NCI-H2081 treated with DMSO at 0.1 percent for 48 hours (cell line): ENCODE data around the gene GARIN5A.

ENCODE experiments used
- DNase-seq: peaks from one replicate; lab custom pipeline; 2025; lab: John Stamatoyannopoulos, UW

The GARIN5A gene

DNA sequence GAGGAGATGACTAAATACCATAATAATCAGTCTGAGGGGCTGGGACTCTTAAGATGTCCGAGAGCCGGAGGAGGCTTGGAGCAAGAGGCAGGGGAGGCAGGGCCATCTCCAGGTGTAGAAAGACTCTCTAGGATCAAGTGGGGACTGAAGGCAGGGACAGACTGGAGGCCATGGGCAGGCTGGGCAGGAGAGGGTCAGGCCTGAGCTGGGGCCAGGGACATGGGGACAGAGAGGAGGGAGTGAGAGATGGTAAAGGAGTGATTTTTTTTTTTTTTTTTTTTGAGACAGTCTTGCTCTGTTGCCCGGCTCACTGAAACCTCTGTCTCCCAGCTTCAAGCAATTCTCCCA, 32.2 kb upstream of the GARIN5A start:
- DNase-seq: no peak

DNA sequence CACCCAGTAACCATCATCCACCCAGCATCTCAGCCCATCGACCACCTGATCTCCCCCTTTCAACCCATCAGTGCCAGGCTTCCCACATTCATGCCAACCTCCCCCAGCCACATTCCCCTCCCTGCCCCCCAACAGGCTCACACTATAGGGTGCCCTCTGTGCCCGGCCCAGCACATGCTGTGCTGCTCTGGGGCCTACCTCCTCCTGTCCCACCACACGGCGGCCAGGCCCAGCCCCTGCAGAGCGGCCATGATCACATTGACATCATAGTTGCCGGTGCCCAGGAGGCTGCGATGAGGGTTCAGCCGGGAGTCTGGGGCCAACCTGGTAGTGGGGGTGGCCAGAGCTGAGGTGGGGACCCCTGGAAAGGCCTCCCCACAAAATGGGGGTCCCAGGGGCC, 30.7 kb upstream of the GARIN5A start:
- no peak for DNase-seq

DNA sequence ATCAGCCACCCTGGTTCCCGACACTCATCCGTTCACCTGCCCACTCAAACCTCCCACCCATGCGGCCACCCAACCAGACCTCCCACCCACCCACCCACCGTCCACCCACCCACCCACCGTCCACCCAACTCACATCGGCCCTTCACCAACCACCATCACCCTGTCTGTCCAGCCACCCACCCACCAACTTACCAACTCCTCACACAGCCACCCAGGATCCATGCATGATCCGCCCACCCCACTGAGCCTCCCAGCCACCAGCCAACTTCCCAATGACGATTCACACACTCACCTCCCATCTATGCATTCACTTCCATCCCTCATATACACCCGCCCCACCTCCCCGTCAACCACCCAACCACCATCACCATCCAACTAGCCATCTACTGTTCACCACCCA, 30.1 kb upstream of the GARIN5A start:
- DNase-seq: no peak

DNA sequence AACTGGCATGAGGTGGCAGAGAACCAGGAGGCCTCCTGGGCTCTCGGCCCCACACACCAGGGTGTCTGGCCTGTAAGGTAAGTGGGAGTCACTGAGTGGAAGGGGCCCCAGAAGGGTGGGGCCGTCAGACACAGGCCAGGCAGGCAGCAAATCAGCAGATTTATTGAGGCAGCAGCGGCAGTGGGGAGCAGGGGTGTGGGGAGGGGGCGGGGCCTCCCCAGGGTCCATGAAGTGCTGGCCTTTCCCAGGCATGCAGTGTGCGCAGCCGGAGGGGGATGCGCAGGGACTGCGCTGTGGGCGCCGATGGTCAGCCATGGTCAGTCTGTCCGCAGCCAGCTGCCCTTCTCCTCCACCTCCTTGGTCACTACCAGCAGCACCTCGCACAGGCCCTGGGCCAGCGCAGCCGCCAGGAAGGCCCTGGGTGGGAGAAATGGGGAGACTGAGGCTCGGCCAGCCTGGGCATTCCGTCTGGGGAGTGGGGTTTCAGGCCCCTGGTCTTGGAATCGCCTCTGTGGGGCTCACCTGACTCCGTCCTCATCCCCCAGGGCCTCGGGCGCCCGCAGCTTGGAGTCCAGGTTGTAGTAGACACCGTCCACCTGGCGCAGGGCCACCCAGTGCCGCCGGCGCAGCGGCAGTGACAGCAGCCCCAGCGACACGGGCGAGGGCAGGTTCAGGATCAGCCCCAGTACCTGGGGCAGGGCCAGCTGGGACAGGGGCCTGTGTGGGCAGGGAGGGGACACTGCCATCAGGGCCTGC, 29.4 kb upstream of the GARIN5A start:
- DNase-seq: no peak

DNA sequence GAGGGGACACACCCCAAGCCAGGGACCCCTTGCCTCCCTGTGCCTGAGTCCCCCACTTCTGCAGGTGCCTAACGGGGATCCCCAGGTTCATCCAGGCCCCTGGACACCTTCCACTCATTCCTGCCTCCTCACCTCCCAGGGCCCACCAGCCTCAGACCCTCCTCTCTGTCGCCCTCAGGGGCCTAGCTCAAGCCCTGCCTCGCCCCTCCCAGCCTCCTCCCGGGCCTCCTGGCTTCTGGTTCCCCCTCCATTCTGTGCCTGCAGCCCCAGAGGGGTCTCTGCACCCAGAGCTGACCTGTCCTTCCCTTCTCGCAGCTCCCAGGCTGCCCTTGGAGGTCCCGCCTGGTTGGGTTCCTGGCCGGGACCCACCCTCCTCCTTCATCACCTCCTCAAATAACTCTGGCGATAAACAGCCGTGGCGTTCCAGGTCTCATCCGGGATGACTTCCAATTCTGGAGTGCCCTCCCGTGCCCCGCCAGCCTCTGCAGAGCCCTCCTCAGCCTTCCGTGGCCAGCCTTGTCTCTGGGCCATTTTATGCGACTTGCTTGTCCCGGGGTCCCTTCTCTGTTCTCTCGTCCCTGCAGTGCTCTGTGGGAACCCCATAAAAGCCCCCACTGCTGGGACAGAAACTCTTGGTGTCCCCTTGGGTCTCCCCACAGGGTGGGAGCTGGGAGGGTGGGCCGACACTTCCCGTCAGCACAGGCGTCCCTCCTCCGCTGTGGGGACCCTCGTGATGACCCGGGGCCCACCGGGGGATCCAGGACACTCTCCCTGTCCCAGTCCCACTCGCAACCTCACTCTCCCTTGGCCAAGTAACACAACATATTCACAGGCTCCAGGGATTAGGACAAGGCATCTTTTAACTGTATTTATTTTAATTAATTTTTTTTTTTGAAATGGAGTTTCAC, 25.2 kb upstream of the GARIN5A start:
- DNase-seq: no peak

DNA sequence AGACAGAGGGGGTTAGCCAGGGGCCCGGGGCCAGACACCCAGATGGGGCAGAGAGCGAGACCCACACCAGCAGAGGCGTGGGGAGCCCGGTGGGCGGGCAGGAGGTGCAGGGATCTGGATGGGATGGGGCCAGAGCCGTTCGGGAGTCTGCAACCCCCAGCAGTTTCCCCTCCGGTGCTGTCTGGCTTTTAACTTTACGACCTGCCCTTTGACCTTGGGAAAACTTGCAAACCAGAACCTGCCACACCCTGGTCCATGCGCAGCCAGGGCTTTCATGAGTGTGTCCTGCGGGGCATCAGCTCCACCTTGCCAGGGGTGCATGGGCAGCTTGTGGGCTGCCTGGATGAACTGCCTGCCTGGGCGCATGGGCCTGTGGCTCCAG, 24.5 kb upstream of the GARIN5A start:
- no peak for DNase-seq

DNA sequence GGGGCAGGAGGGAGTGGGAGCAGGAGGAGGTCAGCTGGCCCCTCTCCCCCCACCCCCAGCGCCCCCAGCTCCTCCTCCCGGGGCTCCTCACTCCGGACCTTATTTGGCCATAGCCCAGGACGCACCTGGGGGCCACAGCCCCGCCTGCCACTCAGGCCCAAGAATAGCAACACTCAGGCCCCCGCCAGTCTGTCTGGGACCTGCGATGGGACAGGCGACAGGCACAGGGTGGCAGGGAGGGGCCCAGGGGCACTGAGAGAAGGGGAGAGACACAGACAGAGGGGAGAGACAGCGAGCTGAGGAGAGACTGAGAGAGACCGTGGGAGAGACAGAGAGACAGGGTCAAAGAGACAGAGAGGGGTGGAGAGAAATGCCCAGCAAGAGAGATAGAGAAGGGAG, 24.1 kb upstream of the GARIN5A start:
- DNase-seq: no peak

DNA sequence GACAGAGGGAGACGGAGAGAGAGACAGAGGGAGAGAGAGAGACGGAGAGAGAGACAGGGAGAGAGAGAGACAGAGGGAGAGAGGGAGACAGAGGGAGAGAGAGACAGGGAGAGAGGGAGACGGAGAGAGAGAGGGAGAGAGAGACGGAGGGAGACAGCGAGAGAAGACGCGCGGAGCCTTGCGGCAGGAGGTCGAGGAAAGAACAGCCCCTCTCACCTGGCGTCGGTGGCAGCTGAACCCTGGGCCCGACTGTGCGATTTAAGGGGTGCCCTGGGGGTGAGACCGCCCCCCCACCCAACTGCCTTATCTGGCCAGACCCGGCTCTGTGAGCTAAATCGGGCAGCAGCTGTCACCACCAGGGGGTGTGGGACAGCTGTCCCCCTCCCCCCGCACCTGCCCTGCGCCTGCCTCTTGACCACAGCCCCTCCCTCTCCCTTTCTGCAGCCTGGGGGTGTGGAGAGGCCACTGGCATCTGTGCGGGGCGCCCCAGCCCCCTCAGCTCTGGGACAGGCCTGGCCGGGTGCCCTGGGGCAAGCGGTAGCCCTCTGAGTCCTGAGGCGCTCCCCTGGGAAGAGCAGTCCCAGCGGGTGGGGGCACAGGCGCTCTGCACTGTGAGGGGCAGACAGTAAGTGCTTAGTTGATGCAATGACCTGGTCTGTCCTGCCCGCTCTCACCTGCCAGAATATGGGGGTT, 23.6 kb upstream of the GARIN5A start:
- DNase-seq: no peak

DNA sequence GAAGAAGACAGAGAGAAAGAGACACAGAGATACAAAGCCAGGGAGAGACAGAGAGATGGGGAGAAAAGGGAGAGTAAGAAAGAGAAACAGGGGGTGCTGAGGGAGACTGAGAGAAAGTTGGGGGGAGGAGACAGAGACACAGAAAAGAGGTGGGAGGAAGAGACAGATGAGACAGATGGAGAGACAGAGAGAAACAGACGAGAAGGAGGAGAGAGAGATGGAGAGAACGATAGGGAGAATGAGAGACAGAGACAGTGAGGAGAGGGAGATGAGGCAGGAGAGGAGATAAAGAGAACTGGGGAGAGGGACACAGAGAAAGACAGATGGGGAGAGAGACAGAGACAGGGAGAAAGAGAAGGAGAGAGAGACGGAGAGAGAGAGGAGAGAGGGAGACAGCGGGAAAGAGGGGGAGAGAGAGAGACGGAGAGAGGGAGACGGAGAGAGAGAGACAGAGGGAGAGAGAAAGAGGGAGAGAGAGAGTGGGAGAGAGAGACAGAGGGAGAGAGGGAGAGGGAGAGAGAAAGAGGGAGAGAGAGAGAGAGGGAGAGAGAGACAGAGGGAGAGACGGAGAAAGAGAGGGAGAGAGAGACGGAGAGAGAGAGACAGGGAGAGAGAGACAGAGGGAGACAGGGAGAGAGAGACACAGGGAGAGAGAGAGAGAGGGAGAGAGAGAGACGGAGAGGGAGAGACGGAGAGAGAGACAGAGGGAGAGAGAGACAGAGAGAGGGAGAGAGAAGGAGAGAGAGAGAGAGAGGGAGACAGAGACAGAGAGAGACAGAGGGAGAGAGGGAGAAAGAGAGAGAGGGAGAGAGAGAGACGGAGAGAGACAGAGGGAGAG, 21.8 kb upstream of the GARIN5A start:
- DNase-seq: no peak

DNA sequence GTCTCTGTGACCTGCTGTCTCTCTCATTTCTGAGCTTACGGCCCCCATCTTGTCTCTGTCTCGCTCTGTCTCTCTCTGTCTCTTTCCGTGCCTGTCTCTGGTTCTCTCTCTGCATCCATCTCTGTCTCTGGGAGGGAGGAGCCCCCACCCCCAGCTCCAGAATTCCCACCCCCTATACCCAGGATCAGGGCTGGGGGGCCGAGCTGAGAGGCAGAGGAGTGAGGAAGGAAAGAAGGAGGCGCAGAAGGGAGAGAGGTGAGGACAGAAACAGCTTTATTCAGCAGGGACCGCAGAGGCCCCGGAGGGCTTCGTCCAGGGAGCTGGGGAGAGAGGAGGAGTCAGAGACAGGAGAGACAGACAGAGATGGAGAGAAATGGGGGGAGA, 20.4 kb upstream of the GARIN5A start:
- no peak for DNase-seq

DNA sequence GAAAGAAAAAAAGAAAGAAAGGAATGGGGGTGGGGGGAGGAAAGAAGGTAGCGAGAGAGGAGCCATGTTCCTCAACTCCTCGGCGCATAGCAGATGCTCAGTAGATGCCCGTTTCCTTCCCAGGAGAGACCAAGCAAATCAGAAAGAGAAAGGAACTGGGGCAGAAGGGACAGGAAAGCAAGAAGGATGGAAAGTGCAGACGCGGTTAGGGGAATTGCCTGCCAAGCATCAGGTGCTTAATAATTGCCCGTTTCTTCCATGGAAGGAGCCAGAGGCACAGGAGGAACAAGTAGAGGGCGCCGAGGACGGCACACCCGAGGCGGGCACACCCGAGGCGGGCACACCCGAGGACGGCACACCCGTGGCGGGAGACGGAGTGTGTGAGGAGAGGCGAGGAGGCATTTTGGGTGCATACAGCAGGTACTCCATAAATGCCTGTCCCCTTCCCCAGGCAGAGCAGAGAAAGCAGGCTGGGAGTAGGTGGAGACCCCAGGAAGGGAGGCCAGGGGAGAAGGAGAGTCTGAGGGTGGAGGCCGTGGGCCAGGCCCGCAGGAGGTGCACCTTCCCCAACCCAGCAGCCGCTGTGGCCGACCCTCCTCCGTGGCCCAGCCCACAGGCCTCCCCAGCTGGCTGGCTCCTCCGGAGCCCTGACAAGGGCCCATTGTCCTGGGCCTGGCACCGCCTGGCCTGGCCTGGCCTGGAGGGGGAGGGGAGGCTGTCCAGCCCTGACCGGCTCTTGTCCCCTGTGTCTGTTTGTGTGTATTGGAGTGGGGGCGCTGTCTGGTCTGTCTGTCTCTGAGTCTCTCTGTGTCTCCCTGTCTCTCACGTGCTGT, 19.8 kb upstream of the GARIN5A start:
- DNase-seq: no peak

DNA sequence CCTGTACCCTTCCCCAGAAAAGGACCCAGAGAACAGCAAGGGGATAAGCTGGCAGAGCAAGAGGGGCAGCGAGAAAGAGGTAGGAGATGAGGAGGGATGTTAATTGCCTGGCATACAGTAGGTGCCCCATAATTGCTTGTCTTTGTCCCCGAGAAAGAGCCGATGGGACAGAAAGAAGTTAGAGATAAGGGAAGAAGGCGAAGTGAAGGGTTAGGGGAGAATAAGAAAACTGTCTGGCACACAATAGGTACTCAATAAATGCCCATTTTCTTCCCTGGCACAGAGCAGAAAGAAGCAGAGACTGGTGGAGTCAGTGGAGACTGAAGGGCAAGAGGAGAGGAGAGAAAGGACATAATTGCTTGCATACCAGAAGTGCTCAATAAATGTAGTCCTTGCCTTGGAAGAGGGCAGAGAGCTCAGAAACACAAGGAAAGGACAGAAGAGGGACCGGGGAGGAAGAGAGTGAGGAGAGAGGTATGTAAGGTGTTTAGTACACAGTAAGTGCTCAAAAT, 18.4 kb upstream of the GARIN5A start:
- no peak for DNase-seq

DNA sequence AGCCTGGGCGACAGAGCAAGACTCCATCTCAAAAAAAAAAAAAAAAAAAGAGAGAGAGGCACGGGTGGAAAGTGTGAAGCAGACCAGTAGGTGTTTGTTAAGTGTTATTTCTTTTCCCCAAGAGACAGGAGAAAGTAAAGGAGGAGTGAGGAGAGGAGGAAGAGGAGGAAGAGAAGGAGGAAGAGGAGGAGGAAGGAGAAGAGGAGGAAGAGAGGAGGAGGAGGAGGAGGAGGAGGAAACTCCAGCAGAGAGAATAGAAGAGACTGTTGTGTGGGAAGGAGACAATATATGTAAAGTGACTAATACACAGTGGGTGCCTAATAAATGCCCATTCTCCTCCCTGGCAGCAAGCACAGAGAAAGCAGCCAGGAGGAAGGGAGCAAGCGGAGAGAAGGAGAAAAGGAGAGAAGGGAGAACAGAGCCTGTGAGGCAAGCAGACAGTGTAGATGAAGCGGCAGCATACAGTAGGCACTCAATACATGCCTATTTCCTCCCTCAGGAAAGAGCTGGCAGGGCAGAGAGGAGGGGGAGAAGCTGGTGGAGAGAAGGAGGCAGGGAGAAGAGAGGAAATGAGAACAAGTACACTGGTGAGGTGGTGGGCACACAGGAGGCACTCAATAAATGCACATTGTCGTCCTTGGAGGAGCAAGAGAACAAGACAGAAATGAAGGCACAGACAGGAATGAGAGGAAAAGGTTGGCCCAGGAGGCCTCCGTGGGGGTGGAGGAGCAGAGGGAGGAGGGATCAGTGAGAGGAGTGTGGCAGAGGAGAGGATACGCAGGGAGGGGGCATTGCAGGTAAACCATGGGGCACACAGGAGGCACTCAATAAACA, 17.8 kb upstream of the GARIN5A start:
- no peak for DNase-seq

DNA sequence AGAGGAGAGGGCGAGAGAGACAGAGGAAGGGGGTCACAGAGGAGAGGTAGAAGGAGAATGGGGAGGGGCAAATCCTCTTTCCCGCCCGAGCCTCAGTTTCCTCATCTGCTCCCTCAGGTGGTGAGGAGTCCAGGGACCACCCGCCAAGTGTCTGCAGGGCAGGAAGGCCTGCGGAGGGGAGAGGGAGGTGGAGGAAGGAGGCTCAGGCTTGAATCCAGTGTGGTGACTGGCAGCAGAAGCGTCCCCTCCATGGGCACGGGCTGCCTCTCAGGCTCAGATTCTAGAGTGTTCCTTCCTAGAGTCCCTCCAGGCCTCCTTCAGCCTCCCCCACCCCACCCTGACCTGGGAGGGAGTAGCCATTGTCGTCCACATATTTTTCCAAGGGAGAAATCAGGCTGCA, 16.5 kb upstream of the GARIN5A start:
- no peak for DNase-seq

DNA sequence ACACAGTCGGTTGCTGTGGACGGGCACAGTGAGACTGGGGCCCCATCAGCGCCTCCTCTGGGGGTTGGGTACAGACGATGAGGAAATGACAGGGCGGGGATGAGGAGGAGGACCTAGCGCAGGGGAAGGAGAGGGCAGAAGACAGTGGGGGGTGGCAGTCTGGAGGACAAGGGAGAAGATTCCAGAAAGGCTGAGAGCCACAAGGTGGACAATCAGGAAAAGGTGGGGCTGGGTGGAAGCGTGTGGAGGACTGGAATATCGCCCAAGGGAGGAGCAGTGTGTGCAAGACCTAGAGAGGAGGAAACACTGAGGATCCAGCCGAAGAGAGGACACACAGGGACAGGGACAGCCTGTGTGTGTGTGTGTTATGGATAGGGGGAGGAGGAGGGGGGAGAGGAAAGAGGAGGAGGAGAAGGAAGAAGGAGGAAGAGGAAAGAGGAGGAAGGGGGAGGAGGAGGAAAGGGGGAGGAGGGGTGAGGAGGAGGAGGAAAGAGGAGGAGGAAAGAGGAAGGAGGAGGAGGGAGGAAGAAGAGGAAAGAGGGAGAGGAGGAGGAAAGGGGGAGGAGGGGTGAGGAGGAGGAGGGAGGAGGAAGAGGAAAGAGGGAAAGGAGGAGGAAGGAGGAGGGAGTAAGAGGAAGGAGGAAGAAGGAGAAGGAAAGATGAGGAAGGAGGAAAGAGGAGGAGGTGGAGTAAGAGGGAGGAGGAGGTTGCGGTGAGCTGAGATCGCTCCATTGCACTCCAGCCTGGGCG, 15.8 kb upstream of the GARIN5A start:
- no peak for DNase-seq

DNA sequence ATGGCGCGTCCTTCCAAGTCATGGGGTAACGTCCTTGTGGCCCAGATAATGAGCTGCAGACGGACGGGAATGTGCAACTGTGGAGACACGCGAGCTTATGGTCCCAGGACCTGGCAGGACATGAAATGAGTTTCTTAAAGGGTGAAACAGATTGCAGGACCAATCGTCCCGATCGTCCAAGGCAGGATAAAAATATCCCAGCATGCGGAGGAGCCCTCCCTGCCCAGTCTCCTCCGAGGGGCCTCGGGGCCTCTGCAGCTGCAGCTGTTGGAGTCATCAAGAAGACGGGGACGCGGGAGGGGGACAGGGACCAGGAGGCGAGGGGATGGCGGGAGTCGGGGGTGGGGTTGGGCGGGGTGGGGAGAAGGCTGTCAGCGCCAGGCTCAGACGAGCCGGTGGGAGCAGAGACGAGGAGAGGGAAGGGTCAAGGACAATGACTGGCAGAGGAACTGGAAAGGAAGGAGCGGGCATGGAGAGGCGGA, 14.4 kb upstream of the GARIN5A start:
- no peak for DNase-seq

DNA sequence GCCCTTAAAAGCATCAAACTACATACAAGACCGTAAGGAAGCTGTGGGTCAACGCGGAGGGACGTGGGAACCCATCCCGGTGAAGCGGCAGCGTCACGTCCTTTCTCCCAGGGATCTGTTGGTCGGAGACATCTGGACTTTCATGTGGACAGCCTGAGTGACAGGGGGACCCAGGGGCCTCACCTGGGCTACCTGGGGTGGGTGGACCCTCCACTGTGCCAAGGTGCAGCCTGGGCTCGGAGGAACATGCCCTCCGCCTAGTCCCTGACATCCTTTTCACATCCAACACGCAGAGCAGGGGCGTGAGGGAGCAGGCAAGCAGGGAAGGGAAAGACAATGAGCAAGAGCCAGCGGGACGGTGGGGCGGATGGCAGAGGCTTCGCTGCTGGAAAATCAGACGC, 13.8 kb upstream of the GARIN5A start:
- no peak for DNase-seq

DNA sequence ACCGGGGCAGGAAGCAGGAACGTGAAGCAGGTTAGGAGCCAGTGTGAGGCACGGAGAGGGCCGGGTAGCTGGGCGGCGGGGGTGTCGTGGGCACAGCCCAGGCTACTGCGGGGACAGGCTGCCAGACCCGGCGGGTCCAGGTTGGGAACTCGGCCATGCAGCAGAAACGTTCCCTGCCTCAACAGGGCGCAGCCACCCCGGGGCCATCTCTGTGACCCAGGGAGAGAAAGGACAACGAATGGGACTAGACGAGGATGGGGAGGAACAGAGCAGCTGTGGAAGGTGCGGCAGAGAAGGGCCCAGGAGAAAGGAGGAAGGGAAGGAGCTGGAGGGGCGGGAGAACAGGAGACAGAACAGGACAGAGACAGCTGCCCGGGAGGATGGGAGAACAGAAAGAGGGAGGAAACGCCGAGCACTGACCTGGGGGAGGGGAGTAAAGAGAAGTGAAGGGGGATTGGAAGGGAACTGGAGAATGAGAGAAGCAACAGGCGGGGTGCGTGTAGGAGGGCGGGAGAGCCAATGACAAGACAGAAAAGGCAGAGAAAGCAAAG, 12.9 kb upstream of the GARIN5A start:
- no peak for DNase-seq
